ENCODE measurements around the gene RAB3B.
A peak's percentile ranks its signal among the peaks of the same experiment; 100 is the strongest.

Gene RAB3B

GRCh38 chr1:51955797-51956527 is 34.5 kb downstream of the RAB3B start:
- DNase-seq = peak; percentile 80

- no peak for DNase-seq
Measured at GRCh38 chr1:51954783-51955182, 35.7 kb downstream of the RAB3B start.

- DNase-seq = peak; percentile 29
Measured at GRCh38 chr1:51953079-51953478, 37.4 kb downstream of the RAB3B start.

- no peak for DNase-seq
Measured at GRCh38 chr1:51952638-51953037, 37.9 kb downstream of the RAB3B start.

GRCh38 chr1:51950701-51951100 is 39.8 kb downstream of the RAB3B start:
- no peak for DNase-seq

- no peak for DNase-seq
Measured at GRCh38 chr1:51949014-51949702, 41.3 kb downstream of the RAB3B start.

- DNase-seq = no peak
Measured at GRCh38 chr1:51948491-51948915, 42.0 kb downstream of the RAB3B start.

GRCh38 chr1:51946300-51946699 is 44.2 kb downstream of the RAB3B start:
- DNase-seq = no peak

- peak; percentile 14 for DNase-seq
Measured at GRCh38 chr1:51945591-51945990, 44.9 kb downstream of the RAB3B start.

GRCh38 chr1:51942281-51942680 is 48.2 kb downstream of the RAB3B start:
- DNase-seq = no peak

- DNase-seq = no peak
Measured at GRCh38 chr1:51941528-51941927, 49.0 kb downstream of the RAB3B start.

GRCh38 chr1:51937112-51937511 is 53.4 kb downstream of the RAB3B start:
- DNase-seq = no peak

GRCh38 chr1:51936531-51936930 is 54.0 kb downstream of the RAB3B start:
- no peak for DNase-seq

GRCh38 chr1:51933344-51933743 is 57.2 kb downstream of the RAB3B start:
- no peak for DNase-seq

- no peak for DNase-seq
Measured at GRCh38 chr1:51930329-51930728, 60.2 kb downstream of the RAB3B start.

- no peak for DNase-seq
Measured at GRCh38 chr1:51928896-51929295, 61.6 kb downstream of the RAB3B start.

- no peak for DNase-seq
Measured at GRCh38 chr1:51927029-51927428, 63.5 kb downstream of the RAB3B start.

- no peak for DNase-seq
Measured at GRCh38 chr1:51926171-51926812, 64.2 kb downstream of the RAB3B start.

GRCh38 chr1:51924455-51924854 is 66.0 kb downstream of the RAB3B start:
- DNase-seq = no peak

- peak; percentile 27 for DNase-seq
Measured at GRCh38 chr1:51922040-51922439, 68.5 kb downstream of the RAB3B start.

GRCh38 chr1:51920130-51920529 is 70.4 kb downstream of the RAB3B start:
- DNase-seq = no peak

GRCh38 chr1:51919684-51920083 is 70.8 kb downstream of the RAB3B start:
- no peak for DNase-seq

- DNase-seq = no peak
Measured at GRCh38 chr1:51916587-51917405, 73.7 kb downstream of the RAB3B start.
